Fibroblast of gingiva (primary cell): Measurements from ENCODE around the gene ULBP1.
"Not testable (repeated sequence)": the region's sequence is repeated elsewhere in the genome, so short reads cannot be mapped to it uniquely, and the experiment has no call there.

ENCODE experiments used
- DNase-seq: peaks from one replicate; pipeline ENCODE4 v3.0.0-alpha.2; 2011; ENCODE audit warnings: low read depth

Gene ULBP1

DNA sequence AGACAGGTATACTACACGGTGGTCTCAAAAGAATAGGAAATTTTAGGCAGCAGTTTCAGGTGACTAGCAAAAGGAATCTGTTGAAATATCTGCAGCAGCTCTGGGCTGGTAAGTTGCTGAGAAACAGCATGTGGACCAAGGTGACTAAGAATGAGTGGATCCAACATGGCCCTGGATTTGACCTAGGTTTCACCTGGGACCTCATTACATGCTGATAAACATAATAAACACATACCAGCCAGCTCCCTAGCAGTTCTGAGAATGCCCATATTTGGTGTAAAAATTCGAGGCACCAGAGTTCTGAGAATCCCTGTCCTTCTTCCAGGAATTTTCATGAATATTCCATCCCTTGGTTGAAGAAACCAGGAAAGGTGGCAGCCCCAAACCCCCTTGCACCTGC, 10.4 kb upstream of the ULBP1 start:
- not testable (repeated sequence) for DNase-seq

DNA sequence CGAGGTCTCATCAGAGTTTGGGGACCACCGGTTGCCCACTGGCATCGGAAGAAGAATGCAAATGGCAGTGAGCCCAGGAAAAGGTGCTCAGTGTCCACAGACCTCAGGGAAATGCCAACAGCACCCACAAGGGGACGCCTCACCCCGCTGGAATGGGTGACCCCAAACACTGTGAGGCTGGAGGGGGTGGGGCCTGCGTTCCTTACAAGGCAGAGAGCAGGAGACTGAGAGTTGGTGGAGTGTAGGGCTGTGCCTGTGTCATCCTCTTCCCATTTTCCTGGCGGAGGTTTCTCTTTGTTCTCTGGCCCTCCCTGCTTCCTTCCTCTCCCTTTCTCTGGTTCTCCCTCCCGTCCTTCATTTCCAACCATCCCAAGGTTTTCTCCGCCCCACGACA, 9.8 kb upstream of the ULBP1 start:
- DNase-seq: not testable (repeated sequence)

- not testable (repeated sequence) for DNase-seq
Observed at GRCh38 chr6:149954328-149954983, 9.3 kb upstream of the ULBP1 start.

DNA sequence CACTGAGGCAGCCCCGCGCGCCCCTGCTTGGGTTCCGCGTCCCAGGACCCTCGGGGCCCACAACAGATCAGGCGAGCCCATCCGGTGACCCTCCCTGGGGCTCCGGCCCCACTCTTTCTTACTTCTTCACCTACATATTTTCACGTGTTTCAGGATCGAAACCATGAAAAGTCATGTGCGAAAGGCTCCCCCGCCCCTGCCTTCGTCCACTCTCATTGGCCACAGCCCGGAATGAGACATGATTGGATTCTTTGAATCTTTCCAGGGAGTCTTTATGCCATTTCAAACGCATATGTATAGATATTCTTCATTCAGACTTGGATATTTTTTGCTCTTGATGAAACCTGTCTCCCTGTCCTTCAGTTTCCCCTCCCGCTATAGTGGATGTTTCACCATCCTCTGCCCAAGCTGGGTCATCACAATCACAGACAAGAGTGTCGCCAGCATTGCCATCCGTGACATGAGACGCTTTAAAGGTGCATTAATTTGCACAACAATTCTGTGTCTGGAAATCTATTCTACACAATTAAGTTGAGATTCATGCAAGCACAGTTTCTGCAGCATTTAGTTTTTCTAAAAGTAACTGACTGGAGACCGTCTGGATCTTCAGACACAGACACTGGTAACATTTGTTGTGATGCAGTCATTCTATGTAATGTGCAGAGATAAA, 8.6 kb upstream of the ULBP1 start:
- not testable (repeated sequence) for DNase-seq

GRCh38 chr6:149955654-149956317, 8.0 kb upstream of the ULBP1 start:
- not testable (repeated sequence) for DNase-seq

DNA sequence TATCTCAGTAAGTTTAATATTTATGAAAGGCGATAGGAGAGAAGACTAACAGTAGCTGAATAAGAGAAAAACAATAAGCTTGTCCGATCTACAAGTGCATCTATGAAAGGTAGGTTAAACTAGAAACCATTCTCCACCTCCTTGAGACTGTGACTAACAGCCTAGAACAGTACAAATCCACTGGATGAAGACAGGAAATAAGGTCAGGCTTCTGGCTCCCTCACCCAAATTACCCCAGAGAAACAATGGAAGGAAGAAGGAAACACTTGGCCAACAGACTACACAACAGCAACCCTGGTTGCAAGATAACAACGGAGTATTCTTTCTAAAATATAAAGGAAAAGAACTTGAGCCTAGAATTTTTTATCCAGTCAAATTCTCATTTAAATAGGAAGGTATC, 5.6 kb upstream of the ULBP1 start:
- not testable (repeated sequence) for DNase-seq

DNA sequence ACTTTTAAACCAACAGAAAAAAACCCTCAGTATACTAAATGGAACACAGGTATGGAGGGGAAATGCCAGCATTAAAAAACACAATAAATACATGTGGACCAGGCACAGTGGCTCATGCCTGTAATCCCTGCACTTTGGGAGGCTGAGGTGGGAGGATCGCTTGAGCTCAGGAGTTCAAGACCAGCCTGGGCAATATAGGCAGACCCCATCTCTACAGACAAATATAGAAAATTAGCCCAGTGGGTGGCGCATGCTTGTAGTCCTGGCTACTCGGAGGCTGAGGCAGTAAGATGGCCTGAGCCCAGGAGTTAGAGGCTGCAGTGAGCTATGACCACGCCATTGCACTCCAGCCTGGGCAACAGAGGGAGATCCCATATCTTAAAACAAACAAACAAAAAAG, 3.9 kb upstream of the ULBP1 start:
- not testable (repeated sequence) for DNase-seq

DNA sequence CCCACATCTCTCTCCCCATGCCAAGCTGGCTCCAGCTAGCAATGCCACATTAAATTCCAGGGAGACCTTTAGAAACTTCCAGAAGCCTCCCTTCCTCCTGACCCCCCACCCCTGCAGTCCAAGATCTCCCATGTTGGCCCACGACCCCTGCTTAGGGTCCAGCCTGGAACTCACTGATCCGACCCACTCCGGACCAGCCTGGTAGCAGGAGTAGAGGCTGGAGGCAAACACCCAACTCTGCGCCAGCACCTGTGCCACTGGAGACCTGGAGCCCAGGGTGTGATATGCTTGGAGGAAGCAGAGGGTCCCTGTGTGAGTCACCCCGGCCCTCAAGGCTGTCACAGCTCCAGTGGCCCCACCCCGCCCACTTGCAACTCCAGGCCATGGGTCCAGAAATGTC, 3.3 kb upstream of the ULBP1 start:
- no peak for DNase-seq

DNA sequence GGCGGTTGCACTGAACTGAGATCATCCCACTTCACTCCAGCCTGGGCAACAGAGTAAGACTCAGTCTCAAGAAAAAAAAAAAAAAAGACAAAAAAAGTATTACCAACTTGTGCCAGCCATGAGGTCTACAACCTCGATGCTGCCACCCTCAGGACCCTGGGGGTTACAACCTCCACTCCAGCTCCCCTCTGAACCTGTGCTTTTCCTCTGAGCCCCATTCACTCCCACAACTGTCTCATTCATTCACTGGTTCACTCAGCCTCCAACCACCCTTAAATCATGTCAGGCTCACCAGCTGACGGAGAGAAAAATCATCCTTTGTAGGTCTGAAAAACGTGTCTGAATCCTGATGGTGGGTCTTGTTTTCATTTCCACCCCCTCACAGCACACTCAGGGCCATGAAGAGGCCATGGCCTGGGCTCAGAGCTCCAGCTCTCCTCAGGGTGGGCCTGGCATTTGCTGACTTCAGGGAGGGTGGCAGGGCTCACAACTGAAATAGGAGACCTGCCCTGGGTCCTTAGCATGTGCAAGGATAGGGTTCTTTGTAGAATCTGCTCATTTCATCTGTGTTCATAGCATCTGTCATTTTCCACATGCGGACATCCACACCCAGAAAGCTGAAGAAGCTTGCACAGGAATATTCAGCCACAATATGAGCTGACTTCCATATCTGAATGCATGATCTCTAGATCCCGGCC, 1.9 kb upstream of the ULBP1 start:
- DNase-seq: peak; percentile 17

DNA sequence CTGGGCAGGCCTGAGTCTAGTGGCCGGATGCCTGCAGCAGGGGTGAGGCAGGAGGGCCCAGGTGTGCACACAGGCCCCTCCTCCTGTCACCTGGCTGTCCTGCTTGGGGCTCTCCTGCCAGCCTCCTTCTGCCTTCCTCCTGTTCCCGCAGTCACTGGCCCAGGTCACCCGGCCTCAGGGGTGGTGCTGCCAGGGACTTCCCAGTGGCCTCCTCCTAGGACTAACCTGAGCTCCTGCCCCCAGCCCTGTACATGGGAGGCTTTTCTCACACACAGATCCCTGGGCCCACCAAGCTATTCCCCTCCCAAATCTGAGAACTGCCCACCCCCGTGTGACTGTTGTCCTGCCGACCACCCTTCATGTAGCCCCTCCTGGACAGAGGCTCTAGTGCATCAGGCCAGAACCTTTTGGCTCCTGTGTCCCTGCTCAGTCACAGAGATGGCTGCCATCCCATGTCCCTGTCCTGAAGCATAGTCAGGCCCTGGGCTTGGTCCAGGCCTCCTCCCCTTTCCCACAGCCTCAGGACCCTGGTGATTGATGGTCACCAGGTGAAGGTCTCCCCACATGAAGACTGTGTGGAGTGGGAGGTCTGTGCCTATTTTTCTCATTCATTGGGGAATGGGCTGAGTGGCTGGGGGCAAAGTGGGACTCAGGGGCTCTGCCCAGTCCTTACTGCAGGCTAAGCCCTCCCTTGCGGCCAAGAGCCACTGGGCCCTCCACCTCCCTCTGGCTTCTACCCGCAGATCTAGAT, 1.1 kb upstream of the ULBP1 start:
- no peak for DNase-seq

- DNase-seq: peak; percentile 44
Observed at GRCh38 chr6:149963212-149963461, 606 bp upstream of the ULBP1 start.

DNA sequence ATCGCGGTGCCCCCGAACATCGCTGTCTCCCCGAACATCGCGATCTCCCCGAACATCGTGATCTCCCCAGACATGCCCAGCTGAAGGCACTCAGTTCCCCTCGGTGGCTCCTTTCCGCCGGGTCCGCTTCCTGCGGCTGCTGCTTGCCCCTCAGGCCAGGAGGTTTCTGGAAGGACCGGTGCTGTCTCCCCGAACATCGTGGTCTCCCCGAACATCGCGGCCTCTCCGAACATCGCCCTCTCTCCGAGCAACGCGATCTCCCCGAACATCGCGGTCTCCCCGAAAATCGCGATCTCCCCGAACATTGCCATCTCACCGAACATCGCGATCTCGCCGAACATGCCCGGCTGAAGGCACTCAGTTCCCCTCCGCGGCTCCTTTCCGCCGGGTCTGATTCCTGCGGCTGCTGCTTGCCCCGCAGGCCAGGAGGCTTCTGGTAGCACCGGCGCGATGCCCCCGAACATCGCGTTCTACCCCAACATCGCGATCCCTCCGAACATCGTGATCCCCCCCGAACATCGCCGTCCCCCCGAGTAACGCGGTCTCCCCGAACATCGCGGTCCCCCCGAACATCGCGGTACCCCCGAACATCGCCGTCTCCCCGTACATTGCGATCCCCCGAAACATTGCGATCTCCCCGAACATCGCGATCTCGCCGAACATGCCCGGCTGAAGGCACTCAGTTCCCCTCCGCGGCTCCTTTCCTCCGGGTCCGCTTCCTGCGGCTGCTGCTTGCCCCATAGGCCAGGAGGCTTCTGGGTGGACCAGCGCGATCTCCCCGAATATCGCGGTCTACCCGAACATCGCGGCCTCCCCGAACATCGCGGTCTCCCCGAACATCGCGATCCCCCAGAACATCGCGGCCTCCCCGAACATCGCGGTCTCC, 808 bp downstream of the ULBP1 start:
- DNase-seq: peak; percentile 29

DNA sequence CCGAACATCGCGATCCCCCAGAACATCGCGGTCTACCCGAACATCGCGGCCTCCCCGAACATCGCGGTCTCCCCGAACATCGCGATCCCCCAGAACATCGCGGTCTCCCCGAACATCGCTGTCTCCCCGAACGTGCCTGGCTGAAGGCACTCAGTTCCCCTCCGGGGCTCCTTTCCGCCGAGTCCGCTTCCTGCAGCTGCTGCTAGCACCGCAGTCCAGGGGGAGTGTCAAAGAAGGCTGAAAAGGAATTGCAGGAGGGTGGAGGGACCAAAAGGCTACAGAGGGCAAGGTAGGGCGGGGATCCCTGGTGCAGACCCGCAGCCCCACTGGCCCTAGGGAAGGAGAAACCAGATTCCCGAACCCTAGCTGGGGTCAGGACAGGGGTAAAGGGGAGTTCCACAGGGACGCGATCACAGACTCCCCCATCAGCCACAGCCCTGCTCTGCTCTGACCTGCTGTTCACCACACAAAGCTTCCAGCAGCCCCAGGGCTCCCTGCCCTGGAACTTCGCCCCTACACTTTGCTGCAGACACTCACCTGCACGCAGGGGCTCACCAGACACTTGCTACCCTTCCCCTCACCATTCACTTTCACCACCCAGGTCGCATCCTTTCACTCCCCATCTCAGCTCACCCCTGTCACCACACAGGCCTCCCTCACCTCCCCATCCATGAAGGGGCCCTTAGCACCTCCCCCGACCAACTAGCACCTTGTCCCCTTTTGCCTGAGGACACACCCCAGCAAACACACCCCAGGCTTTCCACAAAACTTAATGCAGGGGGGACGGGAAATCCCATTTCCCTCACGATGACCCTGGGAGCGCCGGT, 1.7 kb downstream of the ULBP1 start:
- DNase-seq: no peak

GRCh38 chr6:149966319-149966718, 2.6 kb downstream of the ULBP1 start:
- DNase-seq: not testable (repeated sequence)

GRCh38 chr6:149967591-149967990, 3.8 kb downstream of the ULBP1 start:
- DNase-seq: no peak

DNA sequence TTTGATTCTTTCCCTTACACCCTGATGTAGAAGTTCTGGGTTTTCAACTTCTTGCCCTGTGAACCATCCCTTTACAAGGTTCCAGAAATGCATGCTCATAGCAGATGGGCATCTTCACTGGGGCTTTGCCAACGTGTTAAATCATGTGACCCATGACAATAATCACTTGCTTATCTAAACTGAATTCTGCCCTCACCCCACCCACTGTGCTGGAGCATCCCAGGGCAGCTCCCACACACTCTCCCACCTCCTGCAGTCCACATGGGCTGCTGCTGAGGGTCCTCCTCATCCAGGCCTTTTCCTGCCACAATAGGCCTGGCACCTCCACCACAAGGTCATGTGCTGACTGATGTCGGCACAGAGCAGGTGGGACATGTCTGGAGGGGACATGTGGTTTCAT, 4.3 kb downstream of the ULBP1 start:
- DNase-seq: not testable (repeated sequence)

GRCh38 chr6:149968909-149969308, 5.2 kb downstream of the ULBP1 start:
- DNase-seq: not testable (repeated sequence)

GRCh38 chr6:149969635-149970034, 5.9 kb downstream of the ULBP1 start:
- DNase-seq: no peak

GRCh38 chr6:149974394-149974793, 10.7 kb downstream of the ULBP1 start:
- not testable (repeated sequence) for DNase-seq

DNA sequence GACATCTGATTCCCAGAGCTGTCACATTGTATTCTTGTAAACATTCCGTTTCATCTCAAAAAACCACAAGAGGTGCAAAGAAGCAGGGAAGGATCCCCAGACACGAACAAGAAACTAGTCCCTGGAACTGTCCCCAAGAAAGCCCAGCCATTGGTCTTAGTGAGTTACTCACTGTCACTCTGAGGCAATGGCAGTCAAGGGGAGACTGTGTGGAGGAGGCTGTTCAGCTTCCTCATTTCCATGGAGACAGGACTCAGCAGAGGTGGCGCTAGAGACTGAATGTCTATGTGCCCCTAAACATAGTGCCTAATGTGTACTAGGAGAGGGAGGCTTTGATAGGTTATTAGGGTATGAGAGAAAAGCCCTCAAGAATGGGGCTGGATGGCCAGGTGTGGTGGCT, 11.1 kb downstream of the ULBP1 start:
- DNase-seq: no peak
